ENCODE results near the gene DCLK1. TPM values are rescaled to one million over a fixed set of nuclear protein-coding genes. Genes with fewer than 3 reads are reported as not detected.

Gene DCLK1
- total RNA-seq, 4 donors from 2014 or later, result 21.3 to 63.8 (median 40.9) TPM

DNA sequence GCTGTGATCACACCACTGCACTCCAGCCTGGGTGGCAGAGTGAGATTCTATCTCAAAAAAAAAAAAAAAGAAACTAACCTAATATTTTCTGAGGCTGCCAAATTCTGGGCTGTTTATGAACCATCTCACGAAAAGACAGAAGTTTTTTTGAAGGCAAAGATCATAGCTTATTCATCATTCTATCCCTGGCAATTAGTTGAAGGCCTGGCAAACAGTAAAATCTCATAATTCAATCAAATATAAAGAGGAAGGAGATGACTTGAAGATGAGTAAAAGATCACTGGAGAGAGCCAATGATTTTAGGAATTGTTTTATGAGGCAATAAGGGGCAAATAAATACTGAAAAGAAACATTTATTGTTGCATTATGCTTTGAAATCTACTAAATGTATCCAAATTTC is 216.5 kb downstream of the DCLK1 start:
- no peaks in the 10 kb centered on the region for H3K4me1 ChIP-seq
- H3K9me3 ChIP-seq, result peaks cover 0 to 4% (median 0%) of the 10 kb centered on the region in 4 donors
- H3K27me3 ChIP-seq, result no peaks in the 10 kb centered on the region
- WGBS, 2 donors, result 28 to 34% methylated on average over 1 of the region's 1 CpG
- no peak for DNase-seq (ENCODE audit: low spot score in 2 of 2)
- no peak overlapping the region for H3K27ac ChIP-seq
- no peak overlapping the region for H3K4me3 ChIP-seq
- no peak for TF ChIP-seq CTCF (IDR thresholded peaks at IDR 0.05)
- TF ChIP-seq EP300 (IDR thresholded peaks at IDR 0.05), result no peak
- TF ChIP-seq POLR2A (IDR thresholded peaks at IDR 0.05), result no peak
- H3K36me3 ChIP-seq, result no peaks in the 10 kb centered on the region

DNA sequence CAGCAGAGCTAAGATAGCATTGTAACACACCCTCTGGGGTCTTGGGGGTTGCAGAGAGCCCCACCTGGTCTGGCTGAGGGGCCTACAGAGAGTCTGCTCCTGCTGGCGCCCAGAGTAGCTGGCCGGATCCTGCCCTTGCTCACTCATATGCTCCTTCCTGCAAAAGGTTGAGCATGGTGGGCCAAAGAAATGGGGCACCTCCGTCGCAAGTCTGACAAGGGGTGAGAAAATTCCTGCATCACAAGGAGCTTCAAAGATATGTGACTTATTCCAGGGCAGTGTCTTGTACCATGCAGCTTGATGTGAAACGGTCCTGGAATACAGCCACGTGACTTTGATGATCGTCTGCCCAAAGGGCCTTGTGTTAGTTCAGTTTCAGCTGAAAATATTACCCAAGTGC is 218.3 kb downstream of the DCLK1 start:
- peaks cover 0 to 4% (median 0%) of the 10 kb centered on the region in 4 donors for H3K9me3 ChIP-seq
- no peak overlapping the region for H3K4me3 ChIP-seq
- WGBS, 2 donors, result 80 to 95% methylated on average over 7 of the region's 7 CpGs
- H3K27ac ChIP-seq, result no peak overlapping the region
- TF ChIP-seq EP300 (IDR thresholded peaks at IDR 0.05), result no peak
- TF ChIP-seq CTCF (IDR thresholded peaks at IDR 0.05), result no peak
- TF ChIP-seq POLR2A (IDR thresholded peaks at IDR 0.05), result no peak
- no peaks in the 10 kb centered on the region for H3K36me3 ChIP-seq
- no peak for DNase-seq (ENCODE audit: low spot score in 2 of 2)
- H3K4me1 ChIP-seq, result no peaks in the 10 kb centered on the region
- H3K27me3 ChIP-seq, result no peaks in the 10 kb centered on the region

- no peak overlapping the region for H3K27ac ChIP-seq
- no peaks in the 10 kb centered on the region for H3K4me1 ChIP-seq
- H3K27me3 ChIP-seq, result no peaks in the 10 kb centered on the region
- DNase-seq (ENCODE audit: low spot score in 2 of 2), result no peak
- 83 to 87% methylated on average over 8 of the region's 8 CpGs for WGBS, 2 donors
- H3K9me3 ChIP-seq, result peaks cover 0 to 4% (median 0%) of the 10 kb centered on the region in 4 donors
- H3K36me3 ChIP-seq, result no peaks in the 10 kb centered on the region
- no peak overlapping the region for H3K4me3 ChIP-seq
- TF ChIP-seq CTCF (IDR thresholded peaks at IDR 0.05), result no peak
- TF ChIP-seq POLR2A (IDR thresholded peaks at IDR 0.05), result no peak
- TF ChIP-seq EP300 (IDR thresholded peaks at IDR 0.05), result no peak
These were observed 221.2 kb downstream of the DCLK1 start for GRCh38 chr13:35909837-35910540.

DNA sequence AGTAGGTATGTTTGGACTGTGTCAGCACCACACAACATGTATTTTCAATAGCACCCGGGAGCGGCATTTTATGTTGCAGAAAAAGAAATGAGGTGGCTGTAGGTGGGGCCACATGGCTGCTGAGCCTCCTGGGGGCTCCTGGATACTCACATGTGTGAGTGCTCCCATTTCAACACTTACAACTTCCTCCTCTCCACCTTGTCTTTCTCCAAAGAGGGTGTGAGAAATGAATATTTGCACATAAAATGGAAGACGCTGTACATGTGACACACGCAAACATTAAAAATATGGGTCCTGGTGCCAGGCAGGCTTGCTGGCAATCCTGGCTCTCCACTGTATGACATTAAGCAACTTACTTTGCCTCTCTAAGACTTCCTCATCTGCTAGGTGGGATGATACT is 222.1 kb downstream of the DCLK1 start:
- DNase-seq (ENCODE audit: low spot score in 2 of 2), result no peak
- H3K9me3 ChIP-seq, result peaks cover 0 to 4% (median 0%) of the 10 kb centered on the region in 4 donors
- no peak for TF ChIP-seq EP300 (IDR thresholded peaks at IDR 0.05)
- no peak for TF ChIP-seq POLR2A (IDR thresholded peaks at IDR 0.05)
- no peak for TF ChIP-seq CTCF (IDR thresholded peaks at IDR 0.05)
- H3K4me1 ChIP-seq, result no peaks in the 10 kb centered on the region
- H3K36me3 ChIP-seq, result no peaks in the 10 kb centered on the region
- no peak overlapping the region for H3K27ac ChIP-seq
- H3K27me3 ChIP-seq, result no peaks in the 10 kb centered on the region
- H3K4me3 ChIP-seq, result no peak overlapping the region
- 78 to 88% methylated on average over 4 of the region's 4 CpGs for WGBS, 2 donors

DNA sequence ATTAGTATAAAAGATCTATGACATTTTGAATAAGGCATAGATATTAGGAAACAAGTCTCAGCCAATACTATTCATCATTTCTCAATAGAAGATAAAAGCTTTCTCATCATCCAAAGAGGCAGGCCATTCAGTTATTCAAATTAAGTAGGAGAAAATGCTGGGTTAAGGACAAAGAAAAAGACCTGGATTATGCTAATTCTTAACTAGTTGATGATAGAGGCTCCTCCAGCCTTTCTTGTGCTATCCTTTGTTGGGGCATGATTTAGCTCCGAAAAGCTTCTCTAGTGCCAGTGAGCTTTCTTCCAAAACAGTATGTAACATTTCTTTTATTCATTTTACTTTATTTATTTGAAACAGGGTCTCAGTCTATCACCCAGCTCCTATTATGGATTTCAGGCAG is 223.0 kb downstream of the DCLK1 start:
- Histone ChIP-seq H3K27ac (no peak overlapping the region), H3K4me3 (no peak overlapping the region), H3K4me1 (no peaks in the 10 kb centered on the region), H3K36me3 (no peaks in the 10 kb centered on the region), H3K27me3 (no peaks in the 10 kb centered on the region), H3K9me3 (peaks cover 0 to 4% (median 0%) of the 10 kb centered on the region in 4 donors)
- WGBS, 2 donors, result 92 to 97% methylated on average over 1 of the region's 1 CpG
- TF ChIP-seq EP300 (IDR thresholded peaks at IDR 0.05) (no peak), CTCF (IDR thresholded peaks at IDR 0.05) (no peak), POLR2A (IDR thresholded peaks at IDR 0.05) (no peak)
- DNase-seq (ENCODE audit: low spot score in 2 of 2), result no peak

All from tibial nerve (tissue), 4 donors.